Mesendoderm (in vitro differentiated cells): ENCODE results near the gene HNRNPM.

Experiments used
- DNase-seq: peaks from one replicate; pipeline ENCODE4 v3.0.0; 2013
- H2AK5ac ChIP-seq: 2 replicates; pipeline ENCODE4 v1.6.1; 2013; ENCODE audit warnings: low read length, inconsistent platforms
- H2BK120ac ChIP-seq: 2 replicates; pipeline ENCODE4 v1.6.1; 2013; ENCODE audit warnings: low read depth, mild to moderate bottlenecking, low read length, moderate library complexity, mixed read lengths
- H2BK15ac ChIP-seq: replicated peaks from 2 replicates; pipeline ENCODE4 v1.6.1; 2013; ENCODE audit warnings: low read depth, mild to moderate bottlenecking, moderate library complexity
- H2BK5ac ChIP-seq: 2 replicates; pipeline ENCODE4 v1.6.1; 2013; ENCODE audit warnings: low read length, inconsistent platforms
- H3K18ac ChIP-seq: 2 replicates; pipeline ENCODE4 v1.6.1; 2013; ENCODE audit warnings: mild to moderate bottlenecking, low read length, mixed read lengths
- H3K23ac ChIP-seq: one replicate; pipeline ENCODE4 v1.6.1; 2013; ENCODE audit warnings: low read length
- H3K27ac ChIP-seq: 2 replicates; pipeline ENCODE4 v1.5.1; 2013; ENCODE audit warnings: low read depth, mild to moderate bottlenecking, inconsistent platforms, low read length, moderate library complexity
- H3K27me3 ChIP-seq: 2 replicates; pipeline ENCODE4 v1.6.1; 2013; ENCODE audit warnings: low read length, control low read depth, mild to moderate bottlenecking, inconsistent platforms; ENCODE audit not compliant: insufficient read depth, poor library complexity
- H3K36me3 ChIP-seq: 2 replicates; pipeline ENCODE4 v1.6.1; 2013; ENCODE audit warnings: low read length, inconsistent platforms; ENCODE audit not compliant: control insufficient read depth, insufficient read depth
- H3K4ac ChIP-seq: one replicate; pipeline ENCODE4 v1.6.1; 2013; ENCODE audit warnings: low read depth, mild to moderate bottlenecking, low read length, moderate library complexity
- H3K4me1 ChIP-seq: 2 replicates; pipeline ENCODE4 v1.6.1; 2013; ENCODE audit warnings: low read depth, low read length, inconsistent platforms; ENCODE audit not compliant: control insufficient read depth
- H3K4me2 ChIP-seq: 2 replicates; pipeline ENCODE4 v1.6.1; 2013; ENCODE audit warnings: low read length
- H3K4me3 ChIP-seq: 2 replicates; pipeline ENCODE4 v1.5.1; 2013; ENCODE audit warnings: mild to moderate bottlenecking, low read length
- H3K56ac ChIP-seq: one replicate; pipeline ENCODE4 v1.6.1; 2013; ENCODE audit warnings: low read length
- H3K79me1 ChIP-seq: 2 replicates; pipeline ENCODE4 v1.6.1; 2013; ENCODE audit warnings: low read length, inconsistent platforms
- H3K79me2 ChIP-seq: 2 replicates; pipeline ENCODE4 v1.6.1; 2013; ENCODE audit warnings: mild to moderate bottlenecking, low read length; ENCODE audit not compliant: control insufficient read depth, insufficient read depth
- H3K9ac ChIP-seq: 2 replicates; pipeline ENCODE4 v1.6.1; 2013; ENCODE audit warnings: low read length, inconsistent platforms
- H4K5ac ChIP-seq: one replicate; pipeline ENCODE4 v1.6.1; 2013; ENCODE audit warnings: low read length
- H4K8ac ChIP-seq: one replicate; pipeline ENCODE4 v1.6.1; 2013; ENCODE audit warnings: low read depth, mild to moderate bottlenecking, control low read depth, low read length, moderate library complexity
- WGBS: extraction: QIAGEN DNeasy Blood & Tissue Kit; methylation state at CpG from one replicate; pipeline ENCODE4 v1.1.7; 2013; ENCODE audit warnings: low lambda C conversion rate, missing lambda C conversion rate; ENCODE audit not compliant: insufficient coverage; ENCODE audit errors: extremely low coverage; 5-methylcytosine and 5-hydroxymethylcytosine counted together

The HNRNPM gene

DNA sequence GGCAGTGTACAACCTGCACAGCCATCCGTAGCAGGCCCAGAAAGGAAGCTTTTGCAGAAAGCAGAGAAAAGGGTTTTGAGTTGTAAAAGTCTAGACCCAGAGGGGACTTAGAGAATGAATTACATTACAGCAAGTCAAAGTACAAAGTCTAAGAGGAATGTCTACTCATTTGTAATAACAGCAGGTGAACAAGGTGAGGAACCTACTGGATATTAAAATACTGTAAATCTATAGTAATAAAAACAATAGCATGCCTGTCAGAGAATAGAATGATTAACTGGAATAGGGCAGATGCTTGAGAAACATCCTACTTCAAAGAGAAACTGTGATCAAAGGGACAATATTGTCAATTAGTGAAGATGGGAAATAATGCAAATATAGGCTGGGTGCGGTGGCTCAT is 87.5 kb downstream of the HNRNPM start:
- Histone ChIP-seq H2BK5ac (no peak overlapping the region), H3K56ac (no peak overlapping the region), H3K79me1 (peaks cover 6% of the 10 kb centered on the region), H3K79me2 (no peaks in the 10 kb centered on the region), H3K27ac (no peak overlapping the region), H4K5ac (no peak overlapping the region), H3K4me3 (no peak overlapping the region), H3K18ac (no peak overlapping the region), H3K4me2 (no peak overlapping the region), H3K9ac (no peak overlapping the region), H2AK5ac (no peak overlapping the region), H3K4ac (no peak overlapping the region), H3K27me3 (no peaks in the 10 kb centered on the region), H3K23ac (no peak overlapping the region), H3K4me1 (no peaks in the 10 kb centered on the region), H2BK120ac (no peak overlapping the region), H4K8ac (no peak overlapping the region), H3K36me3 (no peaks in the 10 kb centered on the region), H2BK15ac (no peak overlapping the region)
- no CpG with 5 or more reads among the region's 2 CpGs for WGBS
- no peak for DNase-seq

DNA sequence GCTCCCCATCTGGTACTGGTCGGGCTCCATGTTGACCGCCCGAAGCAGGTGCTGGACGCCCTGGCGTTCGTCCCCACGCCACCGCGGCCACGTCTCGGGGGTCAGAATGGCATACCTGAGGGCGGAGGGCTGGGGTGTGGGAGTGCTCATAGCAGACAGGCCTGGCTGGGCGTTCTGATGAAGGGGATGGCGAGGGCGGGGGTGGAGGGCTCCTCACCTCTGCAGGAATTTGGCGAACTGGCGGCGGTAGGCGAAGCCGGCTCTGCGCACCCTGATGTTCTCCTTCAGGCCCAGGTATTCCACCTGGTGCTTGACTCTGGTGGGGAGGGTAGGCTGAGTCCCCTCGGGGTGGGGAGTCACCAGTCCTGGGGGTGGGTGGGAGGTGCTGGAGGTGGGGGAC is 91.5 kb downstream of the HNRNPM start:
- no CpG with 5 or more reads among the region's 22 CpGs for WGBS
- no peak for DNase-seq

DNA sequence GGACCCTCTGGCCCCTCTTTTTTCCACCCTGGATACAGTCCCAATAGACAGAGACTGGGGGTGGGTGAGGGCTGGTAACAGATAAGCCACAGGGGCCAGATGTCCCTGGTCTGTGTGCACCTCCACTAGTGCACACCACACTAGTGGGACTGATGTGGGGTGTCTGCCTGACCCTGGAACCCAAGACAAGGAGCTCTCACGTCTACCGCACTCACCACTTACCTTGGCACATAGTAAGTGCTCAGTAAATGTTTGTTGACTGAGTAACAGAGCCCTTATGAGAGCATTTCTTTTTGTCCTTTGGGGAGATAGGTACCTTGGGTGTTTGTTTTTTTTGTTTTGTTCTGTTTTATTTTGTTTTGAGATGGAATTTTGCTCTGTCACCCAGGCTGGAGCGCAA is 92.3 kb downstream of the HNRNPM start:
- Histone ChIP-seq H3K9ac (no peak overlapping the region), H3K4me2 (no peak overlapping the region), H3K56ac (no peak overlapping the region), H3K27ac (no peak overlapping the region), H3K23ac (no peak overlapping the region), H2BK5ac (no peak overlapping the region), H2BK120ac (no peak overlapping the region), H3K4ac (no peak overlapping the region), H3K4me3 (no peak overlapping the region), H3K79me1 (no peaks in the 10 kb centered on the region), H3K18ac (no peak overlapping the region), H3K79me2 (no peaks in the 10 kb centered on the region), H3K4me1 (no peaks in the 10 kb centered on the region), H3K36me3 (no peaks in the 10 kb centered on the region), H3K27me3 (no peaks in the 10 kb centered on the region), H4K5ac (no peak overlapping the region), H2AK5ac (no peak overlapping the region), H4K8ac (no peak overlapping the region), H2BK15ac (no peak overlapping the region)
- WGBS = no CpG with 5 or more reads among the region's 3 CpGs
- DNase-seq = no peak

More for the DNA sequence above, 91.5 kb downstream of the HNRNPM start:
- Histone ChIP-seq H3K4me1 (no peaks in the 10 kb centered on the region), H3K23ac (no peak overlapping the region), H4K8ac (no peak overlapping the region), H3K27ac (no peak overlapping the region), H3K4ac (no peak overlapping the region), H3K79me2 (no peaks in the 10 kb centered on the region), H3K9ac (no peak overlapping the region), H2BK15ac (no peak overlapping the region), H2BK120ac (no peak overlapping the region), H3K36me3 (no peaks in the 10 kb centered on the region), H2AK5ac (no peak overlapping the region), H2BK5ac (no peak overlapping the region), H3K27me3 (no peaks in the 10 kb centered on the region), H4K5ac (no peak overlapping the region), H3K18ac (no peak overlapping the region), H3K4me3 (no peak overlapping the region), H3K56ac (no peak overlapping the region), H3K4me2 (no peak overlapping the region), H3K79me1 (no peaks in the 10 kb centered on the region)
